GM12874 (cell line): ENCODE measurements around the gene ARAP3.

Source experiments
- TF ChIP-seq, protein P1 (sequence below): IDR thresholded peaks from 2 replicates; pipeline ENCODE4 v1.5.1; 2011; ENCODE audit warnings: low read depth, mild to moderate bottlenecking, control low read depth, low read length, moderate library complexity; ENCODE audit not compliant: insufficient read depth

ARAP3 gene

GRCh38 chr5:141647242-141647641 is 34.8 kb downstream of the ARAP3 start:
- TF ChIP-seq, protein P1, sequence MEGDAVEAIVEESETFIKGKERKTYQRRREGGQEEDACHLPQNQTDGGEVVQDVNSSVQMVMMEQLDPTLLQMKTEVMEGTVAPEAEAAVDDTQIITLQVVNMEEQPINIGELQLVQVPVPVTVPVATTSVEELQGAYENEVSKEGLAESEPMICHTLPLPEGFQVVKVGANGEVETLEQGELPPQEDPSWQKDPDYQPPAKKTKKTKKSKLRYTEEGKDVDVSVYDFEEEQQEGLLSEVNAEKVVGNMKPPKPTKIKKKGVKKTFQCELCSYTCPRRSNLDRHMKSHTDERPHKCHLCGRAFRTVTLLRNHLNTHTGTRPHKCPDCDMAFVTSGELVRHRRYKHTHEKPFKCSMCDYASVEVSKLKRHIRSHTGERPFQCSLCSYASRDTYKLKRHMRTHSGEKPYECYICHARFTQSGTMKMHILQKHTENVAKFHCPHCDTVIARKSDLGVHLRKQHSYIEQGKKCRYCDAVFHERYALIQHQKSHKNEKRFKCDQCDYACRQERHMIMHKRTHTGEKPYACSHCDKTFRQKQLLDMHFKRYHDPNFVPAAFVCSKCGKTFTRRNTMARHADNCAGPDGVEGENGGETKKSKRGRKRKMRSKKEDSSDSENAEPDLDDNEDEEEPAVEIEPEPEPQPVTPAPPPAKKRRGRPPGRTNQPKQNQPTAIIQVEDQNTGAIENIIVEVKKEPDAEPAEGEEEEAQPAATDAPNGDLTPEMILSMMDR, result no peak

- TF ChIP-seq, protein P1, result no peak
Measured at GRCh38 chr5:141646026-141646425, 36.0 kb downstream of the ARAP3 start.

DNA sequence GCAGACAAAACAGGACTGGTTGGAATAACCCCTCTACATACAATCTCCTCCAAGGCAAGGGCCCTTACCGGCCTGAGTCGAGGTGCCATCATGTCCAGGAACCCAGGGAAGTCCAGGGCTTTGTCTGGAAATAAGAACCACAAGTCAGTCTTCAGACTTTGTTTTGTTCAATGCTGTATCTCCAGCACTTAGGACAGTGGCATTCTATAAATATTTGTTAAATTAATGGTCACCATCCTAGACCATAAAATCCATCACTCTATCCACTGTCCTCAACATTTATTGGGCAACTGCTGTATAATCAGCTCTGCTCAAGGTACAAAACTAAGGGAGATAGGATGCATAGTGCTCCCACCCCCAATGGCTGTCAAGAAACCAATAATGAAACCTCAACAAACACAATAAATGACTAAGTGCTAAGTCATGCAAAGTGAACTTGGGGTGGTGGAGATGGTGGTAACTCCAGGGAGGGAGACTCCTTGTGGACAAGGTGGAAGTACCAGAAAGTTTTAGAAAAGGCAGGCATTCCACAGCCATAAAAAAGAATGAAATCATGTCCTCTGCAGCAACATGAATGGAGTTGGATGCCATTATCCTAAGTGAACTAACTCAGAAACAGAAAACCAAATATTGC is 40.3 kb downstream of the ARAP3 start:
- TF ChIP-seq, protein P1, result no peak

DNA sequence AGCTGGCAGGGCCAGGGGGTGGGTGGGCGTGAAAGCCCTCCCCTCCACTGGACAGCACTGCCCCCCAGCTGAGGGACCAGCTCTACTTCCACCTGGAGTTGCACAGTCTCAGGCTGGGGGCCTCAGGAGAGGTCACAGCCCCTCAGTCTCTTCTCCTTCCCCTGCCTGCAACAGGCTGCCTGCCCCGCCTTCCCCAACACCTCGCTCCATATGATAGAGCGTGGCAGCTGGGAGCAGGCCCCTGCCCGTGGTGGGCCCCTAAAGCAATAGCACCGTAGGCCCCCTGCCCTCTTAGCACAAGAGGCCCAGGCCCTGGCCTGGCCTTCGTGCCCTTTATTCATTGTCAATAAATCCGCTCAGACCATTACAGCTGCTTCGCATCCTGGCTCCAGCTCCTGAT is 41.3 kb downstream of the ARAP3 start:
- TF ChIP-seq, protein P1, result no peak

GRCh38 chr5:141640051-141640415 is 42.0 kb downstream of the ARAP3 start:
- TF ChIP-seq, protein P1, result no peak

DNA sequence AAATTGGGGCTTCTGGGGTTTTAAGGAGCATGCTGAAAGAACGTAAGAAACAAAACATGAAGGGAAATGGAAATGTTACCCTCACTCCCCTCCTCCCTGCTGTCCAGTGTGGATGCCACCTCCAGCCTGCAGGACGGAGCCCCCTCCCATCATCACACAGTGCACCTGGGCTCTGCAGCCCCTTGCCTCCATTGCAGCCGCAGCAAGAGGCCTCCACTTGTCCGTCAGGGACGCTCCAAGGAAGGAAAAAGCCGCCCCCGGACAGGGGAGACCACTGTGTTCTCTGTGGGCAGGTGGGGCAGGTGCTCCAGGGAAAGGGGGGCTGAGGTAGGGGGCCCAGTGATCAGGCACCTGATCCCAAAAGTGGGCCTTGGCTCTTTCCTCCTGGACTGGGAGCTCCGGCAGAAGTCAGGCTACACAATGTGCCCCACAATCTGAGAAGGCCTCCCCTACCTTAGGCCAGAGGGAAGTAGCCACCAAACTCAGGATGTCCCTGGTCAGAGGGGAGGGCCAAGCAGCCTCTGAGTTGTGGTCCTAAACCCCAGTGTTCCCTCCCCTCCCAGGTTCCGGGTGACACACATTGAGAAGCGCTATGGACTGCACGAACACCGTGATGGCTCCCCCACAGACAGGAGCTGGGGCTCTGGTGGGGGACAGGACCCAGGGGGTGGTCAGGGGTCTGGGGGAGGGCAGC is 42.5 kb downstream of the ARAP3 start:
- TF ChIP-seq, protein P1, result no peak

DNA sequence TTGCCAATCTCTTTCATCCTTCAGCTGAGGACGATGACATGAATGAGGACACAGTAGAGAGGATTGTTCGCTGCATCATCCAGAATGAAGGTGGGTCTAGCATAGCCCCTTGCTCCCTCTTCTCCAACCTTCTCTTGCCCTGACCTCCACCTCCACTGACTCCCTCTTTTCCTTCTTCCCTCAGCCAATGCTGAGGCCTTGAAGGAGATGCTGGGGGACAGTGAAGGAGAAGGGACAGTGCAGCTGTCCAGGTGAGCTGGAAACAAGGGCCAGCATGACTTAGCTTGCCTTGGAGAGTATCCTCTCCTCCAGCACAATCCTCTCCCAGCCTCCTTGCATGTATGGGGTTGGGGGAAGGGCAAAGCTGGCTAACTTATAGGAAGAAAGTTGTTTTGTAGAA is 43.3 kb downstream of the ARAP3 start:
- TF ChIP-seq, protein P1, result no peak
